SK-N-SH (cell line): ENCODE measurements around the gene RAB20.

Experiments
- CTCF ChIP-seq: fragments of 200-600 bp; sonication (generic); IDR thresholded peaks from 2 replicates; pipeline ENCODE4 v1.6.1; 2017; ENCODE audit warnings: antibody characterized with exemption, mild to moderate bottlenecking, moderate library complexity
- EP300 ChIP-seq, 2 experiments: IDR thresholded peaks; 2 replicates each; pipeline versions ENCODE4 v1.4.0 to v1.6.1; 2012; ENCODE audit warnings: borderline replicate concordance in 1 of 2, low read depth in 1 of 2, low read length in 1 of 2
- FOSL2 ChIP-seq: IDR thresholded peaks from 2 replicates; pipeline ENCODE4 v1.4.0; 2012; ENCODE audit warnings: low read depth, mild to moderate bottlenecking, moderate library complexity, borderline replicate concordance
- FOXM1 ChIP-seq: IDR thresholded peaks from 2 replicates; pipeline ENCODE4 v1.4.0; 2012; ENCODE audit warnings: low read depth, mild to moderate bottlenecking
- PBX3 ChIP-seq: IDR thresholded peaks from 2 replicates; pipeline ENCODE4; 2012
- RAD21 ChIP-seq: IDR thresholded peaks from 2 replicates; pipeline ENCODE4 v1.6.1; 2012; ENCODE audit warnings: mild to moderate bottlenecking, low read length
- RCOR1 ChIP-seq: fragments of 150-350 bp; IDR thresholded peaks from 2 replicates; pipeline ENCODE4 v1.6.1; 2017; ENCODE audit warnings: antibody characterized with exemption, low read length
- REST ChIP-seq: IDR thresholded peaks from 2 replicates; pipeline ENCODE4 v1.6.1; 2012; ENCODE audit warnings: mild to moderate bottlenecking, low read depth, low read length, moderate library complexity
- RFX5 ChIP-seq: IDR thresholded peaks from 2 replicates; pipeline ENCODE4 v1.6.1; 2012; ENCODE audit warnings: mild to moderate bottlenecking, improper control_type of control experiment, low read length
- TAF1 ChIP-seq: IDR thresholded peaks from 2 replicates; pipeline ENCODE4 v1.6.1; 2012; ENCODE audit warnings: low read depth, mild to moderate bottlenecking, low read length, moderate library complexity, borderline replicate concordance
- YY1 ChIP-seq: IDR thresholded peaks from 2 replicates; pipeline ENCODE4 v1.4.0; 2012; ENCODE audit warnings: low read depth, mild to moderate bottlenecking

GRCh38 chr13:110491869-110492678 is 69.4 kb downstream of the RAB20 start:
- TF ChIP-seq REST = no peak
- no peak for TF ChIP-seq CTCF
- no peak for TF ChIP-seq EP300 (IDR thresholded peaks at IDR 0.05; ENCODE audit: borderline replicate concordance in 1 of 2, low read depth in 1 of 2, low read length in 1 of 2)
- no peak for TF ChIP-seq FOSL2
- TF ChIP-seq PBX3 = no peak
- no peak for TF ChIP-seq RFX5
- TF ChIP-seq RCOR1 = no peak
- TF ChIP-seq TAF1 = no peak
- no peak for TF ChIP-seq RAD21
- no peak for TF ChIP-seq FOXM1
- no peak for TF ChIP-seq YY1
